ENCODE data around the gene TRMU.
A peak's percentile ranks its signal among the peaks of the same experiment; 100 is the strongest.

TRMU gene

DNA sequence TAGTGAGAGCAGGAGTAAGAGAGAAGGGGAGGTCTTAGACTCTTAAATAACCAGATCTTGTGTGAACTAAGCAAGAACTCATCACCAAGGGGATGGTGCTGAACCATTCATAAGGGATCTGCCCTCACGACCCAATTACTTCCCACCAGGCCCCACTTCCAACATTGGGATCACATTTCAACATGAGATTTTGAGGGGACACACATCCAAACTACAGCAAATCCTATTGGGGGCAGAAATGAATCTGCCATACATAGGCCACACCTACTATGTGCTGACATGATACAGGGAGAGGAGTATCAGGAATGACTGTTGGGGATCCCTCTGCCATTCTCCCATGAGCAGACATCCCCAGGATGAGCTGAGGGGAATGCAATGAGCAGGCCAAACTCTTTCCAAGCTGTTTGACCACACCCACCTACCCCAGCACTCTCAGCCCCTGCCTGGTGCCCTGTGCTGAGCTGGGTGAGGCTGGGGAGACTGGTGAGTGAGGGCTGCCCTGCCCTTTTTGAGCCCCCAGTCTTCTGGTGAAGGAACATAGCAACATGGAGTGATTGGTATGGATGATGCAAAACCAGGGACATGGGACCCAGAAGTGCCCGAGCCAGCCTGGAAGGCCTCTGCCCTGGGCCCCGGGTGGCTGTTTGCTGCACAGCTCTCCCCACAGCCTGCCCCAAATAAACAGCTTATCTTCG is 40.1 kb upstream of the TRMU start:
- TF ChIP-seq, protein P1, sequence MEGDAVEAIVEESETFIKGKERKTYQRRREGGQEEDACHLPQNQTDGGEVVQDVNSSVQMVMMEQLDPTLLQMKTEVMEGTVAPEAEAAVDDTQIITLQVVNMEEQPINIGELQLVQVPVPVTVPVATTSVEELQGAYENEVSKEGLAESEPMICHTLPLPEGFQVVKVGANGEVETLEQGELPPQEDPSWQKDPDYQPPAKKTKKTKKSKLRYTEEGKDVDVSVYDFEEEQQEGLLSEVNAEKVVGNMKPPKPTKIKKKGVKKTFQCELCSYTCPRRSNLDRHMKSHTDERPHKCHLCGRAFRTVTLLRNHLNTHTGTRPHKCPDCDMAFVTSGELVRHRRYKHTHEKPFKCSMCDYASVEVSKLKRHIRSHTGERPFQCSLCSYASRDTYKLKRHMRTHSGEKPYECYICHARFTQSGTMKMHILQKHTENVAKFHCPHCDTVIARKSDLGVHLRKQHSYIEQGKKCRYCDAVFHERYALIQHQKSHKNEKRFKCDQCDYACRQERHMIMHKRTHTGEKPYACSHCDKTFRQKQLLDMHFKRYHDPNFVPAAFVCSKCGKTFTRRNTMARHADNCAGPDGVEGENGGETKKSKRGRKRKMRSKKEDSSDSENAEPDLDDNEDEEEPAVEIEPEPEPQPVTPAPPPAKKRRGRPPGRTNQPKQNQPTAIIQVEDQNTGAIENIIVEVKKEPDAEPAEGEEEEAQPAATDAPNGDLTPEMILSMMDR (IDR thresholded peaks at IDR 0.05; ENCODE audit: low read depth, low read length): no peak
- DNase-seq (ENCODE audit: extremely low read depth, low read depth): no peak

DNA sequence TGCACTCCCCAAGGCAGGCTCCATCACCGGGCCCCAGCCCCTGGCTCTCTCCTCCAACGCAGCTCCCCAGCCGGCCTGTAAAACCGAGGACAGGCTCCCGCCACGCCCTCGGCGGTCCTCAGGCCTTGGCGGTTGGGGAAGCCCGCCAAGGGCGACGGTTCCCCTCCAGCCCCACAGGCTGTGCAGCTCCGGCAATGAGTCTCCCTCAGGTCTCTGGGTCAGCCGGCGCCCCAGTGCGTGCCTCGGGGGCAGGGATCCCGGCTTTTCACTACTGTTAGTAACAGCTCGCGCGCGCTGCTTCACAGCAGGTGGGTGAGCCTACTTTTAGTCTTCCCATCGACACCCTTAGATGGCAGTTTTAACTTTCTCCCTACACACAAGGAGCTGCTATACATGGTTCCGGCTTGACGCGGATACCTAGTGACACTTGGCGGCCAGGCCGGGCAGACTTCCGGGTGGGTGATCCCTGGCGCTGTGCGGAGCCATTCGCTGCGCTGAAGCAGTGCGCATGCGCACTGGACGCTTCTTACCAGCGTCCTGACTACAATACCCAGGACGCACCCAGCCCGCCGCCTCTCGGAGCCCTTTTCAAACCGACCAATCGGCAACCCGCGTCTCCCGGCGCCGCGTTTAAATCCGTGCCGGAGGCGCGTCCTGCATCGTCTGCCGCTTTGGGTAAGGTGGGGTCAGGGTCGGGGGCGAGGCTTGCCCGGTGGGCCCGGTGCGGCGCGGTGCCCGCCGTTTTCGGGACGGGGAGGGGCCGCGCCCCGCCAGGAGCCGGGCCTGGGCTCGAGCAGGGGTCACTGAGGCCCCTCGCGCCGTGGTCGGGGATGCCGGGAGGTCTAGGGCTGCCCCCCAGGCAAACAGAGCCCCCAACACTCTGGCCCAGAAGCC is 39.0 kb upstream of the TRMU start, which contains the start of gene GTSE1:
Gene GTSE1, plus strand, starts transcription at position 614 of the 894 bp plus-strand sequence. CDS start 531 bp downstream, outside the sequence.
- peak; percentile 92 for DNase-seq (ENCODE audit: extremely low read depth, low read depth)
- TF ChIP-seq, protein P1 (IDR thresholded peaks at IDR 0.05; ENCODE audit: low read depth, low read length): no peak; the same call in none of the 2 replicates

DNA sequence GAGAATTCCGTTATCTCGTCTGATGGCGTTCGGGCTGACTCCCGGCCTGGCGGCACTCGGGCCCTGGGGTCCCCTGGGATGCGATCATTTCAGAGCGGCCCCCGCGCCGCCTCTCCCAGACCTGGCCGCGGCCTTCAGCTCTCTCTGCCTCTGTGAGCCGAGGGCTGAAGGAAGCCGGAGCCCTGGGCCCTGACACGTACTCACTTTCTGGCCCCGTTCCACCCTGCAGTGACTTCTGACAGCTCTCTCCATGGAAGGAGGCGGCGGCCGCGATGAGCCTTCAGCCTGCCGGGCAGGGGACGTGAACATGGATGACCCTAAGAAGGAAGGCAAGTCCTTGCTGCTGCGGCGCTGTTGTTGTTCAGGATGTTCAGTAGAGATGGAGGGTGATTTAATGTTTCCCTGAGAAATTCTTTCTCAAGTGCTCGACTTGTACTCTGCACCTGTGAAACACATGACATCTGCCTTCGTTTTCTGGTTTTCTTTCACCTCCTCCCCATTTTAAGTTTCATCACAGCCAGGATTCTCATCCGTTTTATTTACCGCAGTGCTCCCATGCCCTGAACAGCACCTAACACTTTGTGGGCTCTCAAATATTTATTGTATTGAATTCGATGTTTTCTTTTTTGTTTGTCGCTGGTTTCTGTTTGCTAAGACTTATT is 38.2 kb upstream of the TRMU start:
- no peak for DNase-seq (ENCODE audit: extremely low read depth, low read depth)
- TF ChIP-seq, protein P1 (IDR thresholded peaks at IDR 0.05; ENCODE audit: low read depth, low read length): no peak

DNA sequence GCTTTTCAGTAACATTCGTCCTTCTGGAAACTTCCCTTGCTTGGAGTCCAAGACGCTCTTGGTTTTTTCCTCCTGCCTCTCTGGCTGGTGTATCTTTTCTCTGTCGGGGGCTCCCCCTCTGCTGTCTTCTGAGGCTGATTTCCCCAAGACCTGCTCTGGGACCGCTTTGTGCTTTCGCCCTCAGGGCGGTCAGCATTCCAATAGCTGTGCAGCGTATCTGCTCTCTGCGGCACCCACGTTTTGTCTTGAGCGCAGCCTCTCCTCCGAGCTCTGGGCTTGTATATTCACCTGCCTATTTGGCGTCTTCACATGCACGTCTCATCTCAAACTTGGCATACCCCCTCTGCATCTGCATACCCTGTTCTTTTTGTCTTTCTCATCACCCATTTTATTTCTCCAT is 36.4 kb upstream of the TRMU start:
- DNase-seq (ENCODE audit: extremely low read depth, low read depth): no peak
- TF ChIP-seq, protein P1 (IDR thresholded peaks at IDR 0.05; ENCODE audit: low read depth, low read length): no peak

DNA sequence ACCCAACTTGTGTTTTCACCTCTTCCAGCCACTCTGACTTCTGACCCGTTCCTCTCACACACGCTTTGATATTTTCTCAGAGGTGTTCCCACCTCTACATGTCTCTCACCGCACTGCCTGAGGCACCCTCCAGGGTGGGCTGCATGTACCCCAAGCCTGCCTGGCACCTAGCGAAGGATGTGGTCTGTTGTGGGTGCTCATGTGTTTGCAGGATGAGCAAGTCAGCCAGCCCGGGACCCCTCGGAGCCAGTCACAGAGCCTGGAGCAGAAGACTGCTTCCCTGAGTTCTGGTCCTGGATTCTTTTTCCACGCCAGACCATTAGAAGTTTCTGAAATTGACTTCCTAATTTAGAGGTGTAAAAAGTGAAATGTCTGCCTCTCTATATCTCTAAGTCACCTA is 35.0 kb upstream of the TRMU start:
- no peak for DNase-seq (ENCODE audit: extremely low read depth, low read depth)
- TF ChIP-seq, protein P1 (IDR thresholded peaks at IDR 0.05; ENCODE audit: low read depth, low read length): no peak

DNA sequence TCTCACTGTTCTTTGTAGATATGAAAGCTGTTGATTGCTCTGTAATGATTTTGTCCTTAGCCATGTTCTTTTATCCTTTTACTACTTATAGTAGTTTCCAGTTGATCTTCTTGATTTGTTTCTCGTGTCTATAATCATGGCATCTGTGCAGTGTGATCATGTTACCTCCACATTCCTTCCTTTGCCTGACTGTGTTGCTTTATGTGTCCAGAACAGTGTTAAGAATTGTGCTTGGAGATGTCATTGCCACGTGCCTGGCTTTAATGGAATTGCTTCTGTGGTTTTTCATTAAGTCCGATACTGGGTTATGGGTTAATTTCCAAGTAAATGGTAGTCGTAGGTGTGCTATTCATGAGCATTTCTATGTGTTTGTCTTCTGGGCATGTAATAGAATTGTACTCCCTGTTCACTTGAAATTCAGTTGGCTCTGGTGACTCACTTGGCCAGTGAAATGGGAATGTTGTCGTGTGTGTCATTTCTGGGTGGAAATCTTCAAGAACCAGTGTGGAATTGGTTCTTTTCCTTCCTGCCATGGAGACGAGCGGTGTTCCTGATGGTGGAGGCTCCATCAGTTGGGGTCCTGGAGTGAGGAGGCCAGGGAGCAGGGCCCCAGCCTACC is 32.1 kb upstream of the TRMU start:
- TF ChIP-seq, protein P1 (IDR thresholded peaks at IDR 0.05; ENCODE audit: low read depth, low read length): no peak
- no peak for DNase-seq (ENCODE audit: extremely low read depth, low read depth)
